NCI-H526 treated with DMSO at 0.1 percent for 48 hours (cell line): Measurements from ENCODE around the gene NINL.
A peak's percentile ranks its signal among the peaks of the same experiment; 100 is the strongest.
"Not testable (repeated sequence)": the region's sequence is repeated elsewhere in the genome, so short reads cannot be mapped to it uniquely, and the experiment has no call there.

ENCODE experiments used
- DNase-seq: peaks from one replicate; lab custom pipeline; 2025; lab: John Stamatoyannopoulos, UW

NINL gene

DNA sequence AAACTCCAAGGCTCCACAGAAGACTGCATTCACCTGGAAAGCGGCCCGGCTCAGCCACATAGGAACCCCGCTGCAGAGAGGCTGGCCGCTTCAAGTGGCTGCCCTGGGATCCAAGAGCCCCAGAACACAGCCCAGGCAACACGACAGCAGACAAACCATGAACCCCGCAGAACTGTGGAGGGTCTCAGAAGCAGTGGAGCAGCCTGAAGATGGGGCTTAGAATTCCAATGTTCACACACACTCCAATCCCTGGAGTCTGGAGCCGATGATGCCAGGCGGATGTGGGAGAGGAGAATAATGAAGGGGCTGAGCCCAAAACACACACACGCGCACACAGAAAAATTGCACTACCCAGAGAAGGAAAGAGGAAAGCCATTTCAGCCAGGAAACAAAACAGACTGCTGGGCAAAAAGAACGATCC is 52.4 kb downstream of the NINL start:
- no peak for DNase-seq

GRCh38 chr20:25532015-25532751 is 53.1 kb downstream of the NINL start:
- DNase-seq = no peak

DNA sequence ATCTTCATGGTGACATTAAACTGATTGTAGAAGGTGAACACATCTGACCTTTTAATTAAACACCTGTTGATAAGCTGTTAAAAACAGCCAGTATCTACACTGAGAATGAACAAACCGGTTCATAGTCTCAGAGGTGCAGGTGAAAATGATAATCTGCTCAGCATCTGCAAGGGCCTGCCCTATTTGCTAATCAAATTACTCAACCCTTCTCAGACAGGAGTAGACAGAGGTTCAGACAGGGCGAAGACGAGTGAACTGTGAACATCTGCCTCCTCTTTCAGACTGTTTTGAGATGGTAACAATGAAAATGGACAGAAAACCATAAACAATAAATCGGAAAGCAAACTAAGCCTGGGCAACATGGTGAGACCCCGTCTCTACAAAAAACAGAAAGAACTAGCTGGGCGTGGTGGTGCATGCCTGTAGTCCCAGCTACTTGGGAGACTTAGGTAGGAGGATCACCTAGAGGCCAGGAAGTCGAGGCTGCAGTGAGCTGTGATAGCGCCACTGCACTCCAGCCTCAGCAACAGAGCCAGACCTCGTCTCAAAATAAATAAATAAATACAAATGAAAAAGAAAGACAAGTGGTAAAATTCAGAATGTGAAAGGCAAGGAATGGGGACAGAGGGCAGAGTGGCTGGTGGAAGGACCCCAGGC is 55.9 kb downstream of the NINL start:
- peak; percentile 64 for DNase-seq

DNA sequence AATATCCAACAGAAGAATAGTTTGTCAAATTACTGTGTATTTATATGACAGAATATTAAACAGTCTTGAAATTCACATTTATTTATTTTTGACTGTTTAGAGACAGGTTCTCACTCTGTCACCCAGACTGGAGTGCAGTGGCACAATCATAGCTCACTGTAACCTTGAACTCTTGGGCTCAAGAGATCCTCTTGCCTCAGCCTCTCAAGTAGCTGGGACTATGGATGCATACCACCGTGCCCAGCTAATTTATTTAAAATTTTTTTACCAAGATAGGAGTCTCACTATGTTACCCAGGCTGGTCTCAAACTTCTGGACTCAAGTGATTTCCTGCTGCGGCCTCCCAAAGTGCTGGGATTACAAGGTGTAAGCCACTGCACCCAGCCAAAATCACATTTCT is 57.4 kb downstream of the NINL start:
- DNase-seq = no peak

- DNase-seq = no peak
These were observed 58.9 kb downstream of the NINL start for GRCh38 chr20:25526446-25526845.

GRCh38 chr20:25525867-25526266 is 59.5 kb downstream of the NINL start:
- no peak for DNase-seq

GRCh38 chr20:25525295-25525694 is 60.0 kb downstream of the NINL start:
- no peak for DNase-seq

- no peak for DNase-seq
These were observed 63.9 kb downstream of the NINL start for GRCh38 chr20:25521382-25521781.

DNA sequence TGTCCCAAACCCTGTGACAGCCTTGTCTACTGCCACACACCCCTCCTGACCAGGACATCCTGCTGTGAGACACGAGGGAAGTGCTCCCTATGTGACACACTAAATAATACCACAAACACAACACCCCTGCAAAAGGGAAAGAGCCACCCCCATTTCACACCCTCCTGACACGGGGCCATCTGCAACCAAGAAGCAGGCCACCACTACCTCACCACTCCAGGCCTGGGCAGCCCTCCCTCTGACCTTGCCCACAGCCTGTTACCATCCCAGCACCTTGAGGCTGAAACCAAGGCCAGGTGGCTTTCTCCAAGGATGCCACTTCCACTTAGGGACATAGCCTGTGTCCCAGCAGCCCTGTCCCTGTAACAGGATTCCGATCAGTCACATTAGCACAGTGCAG is 68.2 kb downstream of the NINL start:
- DNase-seq = no peak

GRCh38 chr20:25514747-25515340 is 70.5 kb downstream of the NINL start:
- no peak for DNase-seq

- DNase-seq = no peak
These were observed 71.1 kb downstream of the NINL start for GRCh38 chr20:25514195-25514594.

GRCh38 chr20:25512709-25513108 is 72.6 kb downstream of the NINL start:
- no peak for DNase-seq

GRCh38 chr20:25511183-25511582 is 74.1 kb downstream of the NINL start:
- no peak for DNase-seq

- DNase-seq = no peak
These were observed 74.6 kb downstream of the NINL start for GRCh38 chr20:25510721-25511120.

DNA sequence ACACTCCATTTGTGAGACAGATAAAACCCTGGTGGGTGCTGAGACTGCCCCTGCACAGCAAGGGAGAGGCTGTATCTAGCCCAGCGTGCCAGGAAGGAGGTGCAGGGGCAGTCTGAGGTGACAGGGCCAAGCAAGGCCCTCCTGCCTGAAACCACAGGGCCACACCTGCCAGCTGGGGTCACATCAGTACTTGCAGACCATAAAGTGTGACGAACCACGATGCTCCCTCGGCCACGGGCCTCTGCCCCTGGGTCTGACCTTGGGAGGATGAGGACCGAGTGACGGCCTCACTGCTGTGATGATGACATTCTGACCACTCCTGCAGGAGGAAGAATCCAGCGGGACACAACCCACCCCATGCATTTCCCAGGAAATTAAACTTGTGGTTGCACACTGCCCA is 75.1 kb downstream of the NINL start:
- DNase-seq = no peak

DNA sequence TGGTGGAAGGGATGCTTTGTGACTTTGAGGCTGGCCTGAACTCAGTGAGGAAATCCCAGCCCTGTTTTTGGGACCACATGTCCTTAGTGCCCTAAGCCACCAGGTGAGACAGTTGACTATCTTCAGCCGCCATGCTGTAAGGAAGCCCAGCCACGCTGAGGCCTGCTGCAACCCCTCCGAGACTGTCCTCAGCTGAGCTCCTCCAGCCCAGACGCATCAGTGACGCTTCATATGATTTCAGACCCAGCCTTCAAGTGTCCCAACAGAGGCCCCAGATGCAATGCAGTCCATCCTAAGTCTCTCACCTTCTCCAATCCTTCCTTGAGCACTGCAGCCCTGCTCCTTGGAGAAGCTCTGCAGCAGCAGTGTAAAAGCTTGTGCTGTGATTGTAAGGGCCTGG is 76.2 kb downstream of the NINL start:
- no peak for DNase-seq

DNA sequence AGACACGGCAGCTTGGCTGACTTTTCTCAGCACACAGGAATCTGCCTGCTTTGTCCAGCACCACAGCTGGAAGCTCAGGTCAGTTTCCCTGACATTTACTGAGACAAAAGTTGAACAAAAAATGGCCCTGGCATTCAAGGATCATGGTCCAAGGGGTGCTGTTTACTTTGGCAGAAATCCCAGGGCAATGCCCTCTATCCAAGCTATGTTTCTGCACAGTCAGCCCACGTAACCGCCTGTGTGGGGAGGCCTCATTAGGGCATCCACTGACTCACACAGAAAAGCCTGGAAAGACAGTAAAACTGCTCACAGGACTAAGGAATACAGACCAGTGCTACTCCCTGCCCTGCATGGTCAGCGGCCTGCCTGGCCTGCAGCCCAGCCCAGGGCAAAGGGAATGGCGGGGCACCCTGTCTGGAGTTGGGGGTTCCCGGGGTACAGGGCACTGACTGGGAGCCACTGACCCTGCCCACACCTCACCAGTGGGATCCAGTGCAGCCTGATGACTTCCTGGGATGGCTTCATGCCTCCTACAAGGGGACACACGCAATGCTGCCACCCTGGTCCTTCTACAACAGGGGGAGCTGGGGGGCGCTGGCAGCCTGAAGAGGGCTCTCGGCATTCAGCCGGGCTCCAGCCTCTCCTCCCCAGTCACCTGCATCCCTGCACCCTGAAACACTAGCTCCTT is 77.1 kb downstream of the NINL start:
- DNase-seq = no peak

DNA sequence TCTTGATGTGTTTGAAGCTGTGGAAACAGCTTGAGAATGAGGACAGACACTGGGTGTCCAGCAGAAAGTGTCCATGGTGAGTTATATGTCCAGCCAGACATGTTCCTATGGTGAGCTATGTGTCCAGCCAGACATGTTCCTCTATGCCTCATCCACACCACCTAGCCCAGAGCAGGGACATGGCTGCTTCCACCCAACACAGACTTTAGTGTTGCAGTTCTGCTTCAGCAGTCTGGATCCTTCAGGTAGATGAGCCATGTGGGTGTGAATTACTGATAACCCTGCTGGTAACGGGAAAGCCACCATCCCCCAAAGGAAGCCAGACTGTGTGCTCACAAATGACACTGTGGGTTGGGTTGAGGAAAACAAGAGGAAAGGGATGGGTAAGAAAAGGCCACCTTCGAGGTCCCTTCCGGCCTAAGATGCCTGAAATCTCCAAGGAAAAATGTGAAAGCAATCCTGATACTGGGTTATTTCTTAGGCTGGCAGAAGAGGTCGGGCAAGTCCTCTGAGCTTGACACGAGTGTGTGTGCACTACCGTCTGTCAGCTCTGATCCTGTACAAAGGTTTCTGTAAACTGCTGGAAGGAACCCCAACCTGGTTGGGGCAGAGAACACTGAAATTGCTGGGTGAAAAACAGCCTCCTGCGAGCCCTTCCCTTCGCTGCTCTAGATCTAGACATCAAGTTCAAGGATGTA is 77.8 kb downstream of the NINL start:
- no peak for DNase-seq

- DNase-seq = no peak
These were observed 80.8 kb downstream of the NINL start for GRCh38 chr20:25504366-25505135.

- DNase-seq = no peak
These were observed 81.4 kb downstream of the NINL start for GRCh38 chr20:25503936-25504335.

GRCh38 chr20:25503051-25503639 is 82.2 kb downstream of the NINL start:
- not testable (repeated sequence) for DNase-seq
